Panc1 (cell line): ENCODE results near the gene PRXL2A. TPM values are rescaled to one million over a fixed set of nuclear protein-coding genes. Genes with fewer than 3 reads are reported as not detected.

ENCODE experiments used
- ATAC-seq: fragments of 200-7000 bp; cut with Tn5 transposase; 2 replicates; pipeline ENCODE4 v1.9.1; 2020; ENCODE audit warnings: mild to moderate bottlenecking, moderate library complexity
- BruUV-seq: library from RNA; stranded (reverse); fragments of 400-500 nt; replicated peaks from 2 replicates; lab custom pipeline; 2021; lab: Mats Ljungman, UMichigan
- CTCF ChIA-PET: fragments of 300-600 bp; sonication (Branson Sonifier 250); formaldehyde crosslinking; loops from one replicate; lab custom pipeline; 2022; ENCODE audit warnings: antibody characterized with exemption; lab: Charles Lee
- POLR2A ChIA-PET: fragments of 300-600 bp; sonication (Branson Sonifier 250); formaldehyde crosslinking; loops from one replicate; lab custom pipeline; 2022; ENCODE audit warnings: antibody characterized with exemption; lab: Charles Lee
- DNase-seq: peaks from one replicate; pipeline ENCODE4 v3.0.0-alpha.2; 2010; ENCODE audit warnings: low read depth, low spot score
- H3K27ac ChIP-seq: 2 replicates; pipeline ENCODE4 v1.5.1; 2011; ENCODE audit warnings: mild to moderate bottlenecking, low read length, inconsistent platforms
- H3K27me3 ChIP-seq: fragments of 200-500 bp; sonication (Bioruptor generic); 2 replicates; pipeline ENCODE4 v1.6.0; 2014; ENCODE audit warnings: low read length, inconsistent platforms; ENCODE audit not compliant: control insufficient read depth, insufficient read depth
- H3K36me3 ChIP-seq: fragments of 200-500 bp; sonication (Bioruptor generic); 2 replicates; pipeline ENCODE4 v1.5.1; 2014; ENCODE audit warnings: inconsistent platforms, mild to moderate bottlenecking, low read length, moderate library complexity; ENCODE audit not compliant: control insufficient read depth, insufficient read depth
- H3K4me1 ChIP-seq: 2 replicates; pipeline ENCODE4 v1.5.1; 2011; ENCODE audit warnings: inconsistent platforms, mild to moderate bottlenecking, low read length, moderate library complexity; ENCODE audit not compliant: control insufficient read depth, insufficient read depth
- H3K4me3 ChIP-seq, 2 experiments: 2 replicates each; pipeline ENCODE4 v1.5.1; 2011 to 2012; ENCODE audit warnings: low read depth in 2 of 2, low read length in 2 of 2, mild to moderate bottlenecking in 2 of 2, inconsistent platforms in 1 of 2, moderate library complexity in 1 of 2
- H3K9me3 ChIP-seq: fragments of 200-500 bp; sonication (Bioruptor generic); 2 replicates; pipeline ENCODE4 v1.5.1; 2014; ENCODE audit warnings: low read depth, mild to moderate bottlenecking, inconsistent platforms, low read length, moderate library complexity; ENCODE audit not compliant: control insufficient read depth, insufficient read depth
- CTCF ChIP-seq: fragments of 450-650 bp; IDR thresholded peaks from 2 replicates; pipeline ENCODE4 v1.5.1; 2017; ENCODE audit warnings: mild to moderate bottlenecking
- POLR2AphosphoS5 ChIP-seq: IDR thresholded peaks from 2 replicates; pipeline ENCODE4 v1.6.1; 2012; ENCODE audit warnings: mild to moderate bottlenecking, low read depth, low read length, moderate library complexity
- REST ChIP-seq, 2 experiments: IDR thresholded peaks; 2 replicates each; pipeline ENCODE4 v1.6.1; 2011 to 2012; ENCODE audit warnings: low read depth in 2 of 2, control low read depth in 1 of 2, low read length in 1 of 2, mild to moderate bottlenecking in 1 of 2, moderate library complexity in 1 of 2; ENCODE audit not compliant: insufficient read depth in 1 of 2
- SIN3A ChIP-seq: IDR thresholded peaks from 2 replicates; pipeline ENCODE4 v1.6.1; 2012; ENCODE audit warnings: low read depth, mild to moderate bottlenecking, low read length, moderate library complexity, borderline replicate concordance; ENCODE audit not compliant: insufficient read depth
- TCF7L2 ChIP-seq: IDR thresholded peaks from 2 replicates; pipeline ENCODE4 v1.6.1; 2011; ENCODE audit warnings: mild to moderate bottlenecking, low read depth, low read length, inconsistent platforms
- in situ Hi-C: cut with HindIII; loops from 2 replicates; pipeline ENCODE4 v1.10.0; 2016; ENCODE audit warnings: low sequenced_read_pairs, low pct_unique_long_range_greater_than_20kb
- intact Hi-C: fragments of 100-400 bp; cut with micrococcal nuclease; formaldehyde crosslinking; loops from one replicate; pipeline ENCODE4 v1.10.0; 2022; ENCODE audit not compliant: unreplicated experiment
- total RNA-seq: library from RNA; stranded (reverse); gene quantifications from one replicate; pipeline ENCODE4 v1.2.1, GENCODE V29; 2021; ENCODE audit not compliant: unreplicated experiment

Gene PRXL2A
- total RNA-seq, 1 experiment from 2014 or later = 89.0 TPM

GRCh38 chr10:80433134-80433533 lies 24.8 kb downstream of the PRXL2A start:
- ChIA-PET CTCF (no interaction called here), POLR2A (no interaction called here)
- intact Hi-C loops = no loop called here
- in situ Hi-C loops = no loop called here
- Histone ChIP-seq H3K4me1 (no peaks in the 10 kb centered on the region), H3K9me3 (no peaks in the 10 kb centered on the region), H3K4me3 (no peak overlapping the region), H3K27ac (no peak overlapping the region), H3K27me3 (no peaks in the 10 kb centered on the region; the same call in 1 of the 2 replicates), H3K36me3 (no peaks in the 10 kb centered on the region)
- BruUV-seq = no TSS peak
- no peak for DNase-seq
- ATAC-seq = no peak
- TF ChIP-seq REST (IDR thresholded peaks at IDR 0.05; ENCODE audit: insufficient read depth in 1 of 2, low read depth in 2 of 2, low read length in 1 of 2) = no peak

GRCh38 chr10:80436446-80437098 lies 28.2 kb downstream of the PRXL2A start:
- Histone ChIP-seq H3K36me3 (no peaks in the 10 kb centered on the region), H3K4me3 (no peak overlapping the region), H3K4me1 (no peaks in the 10 kb centered on the region), H3K9me3 (no peaks in the 10 kb centered on the region), H3K27ac (no peak overlapping the region), H3K27me3 (no peaks in the 10 kb centered on the region; the same call in 1 of the 2 replicates)
- TF ChIP-seq CTCF (no peak), POLR2AphosphoS5 (no peak), SIN3A (no peak), TCF7L2 (no peak), REST (IDR thresholded peaks at IDR 0.05; ENCODE audit: insufficient read depth in 1 of 2, low read depth in 2 of 2, low read length in 1 of 2) (no peak)
- DNase-seq = no peak
- ChIA-PET POLR2A (no interaction called here), CTCF (no interaction called here)
- intact Hi-C loops (no loop called here), in situ Hi-C loops (no loop called here)
- ATAC-seq = no peak
- BruUV-seq = no TSS peak
